Measurements from ENCODE around the gene CPNE6. TPM values are rescaled to one million over a fixed set of nuclear protein-coding genes. Genes with fewer than 3 reads are reported as not detected.
A peak's percentile ranks its signal among the peaks of the same experiment; 100 is the strongest.

Gene CPNE6
- total and polyA plus RNA-seq, 2 donors (not counting 1 experiment from before 2014, with no cell fraction given), result not detected

GRCh38 chr14:24089890-24090289, 18.5 kb downstream of the CPNE6 start:
- Mint-ChIP-seq H3K9me3 (ENCODE audit: insufficient read depth) (no peaks in the 10 kb centered on the region), H3K27ac (no peak overlapping the region), H3K27me3 (no peaks in the 10 kb centered on the region), H3K4me1 (peaks cover 22% of the 10 kb centered on the region), H3K4me3 (no peak overlapping the region)
- no peak overlapping the region for H2AFZ ChIP-seq (ENCODE audit: insufficient read depth, low read depth, low read length, poor library complexity, severe bottlenecking)
- H3K4me3 ChIP-seq (ENCODE audit: control extremely low read depth in 1 of 5, extremely low read depth in 1 of 5, insufficient read depth in 1 of 5, low read depth in 2 of 5, low read length in 4 of 5), result no peak overlapping the region
- H3K4me2 ChIP-seq (replicated peaks; ENCODE audit: low read depth, low read length, poor library complexity, severe bottlenecking), result no peak overlapping the region
- ChIA-PET POLR2A (interaction anchor here (1.1 to 2.8 kb wide), 2 partner anchors 9 to 15 kb away, joined by 3 to 9 read pairs; no protein-coding TSS in a partner anchor), CTCF (interaction anchor here (1.0 to 12.1 kb wide), 27 partner anchors 9 to 458 kb away, joined by 3 to 292 read pairs (median 5); partner anchors contain the start of genes CARMIL3, CIDEB, DCAF11 and DHRS4)
- H3K9ac ChIP-seq (ENCODE audit: low read length), result no peak overlapping the region
- WGBS (ENCODE audit: insufficient coverage), result 90% methylated on average over 2 of the region's 6 CpGs
- no peak for DNase-seq
- H3K4me1 ChIP-seq (ENCODE audit: control insufficient read depth in 2 of 2, insufficient read depth in 2 of 2, low read length in 2 of 2), result peaks cover 0 to 17% of the 10 kb centered on the region in 2 donors
- H3K79me2 ChIP-seq (ENCODE audit: control insufficient read depth, insufficient read depth, low read length), result peaks cover 9% of the 10 kb centered on the region
- intact Hi-C loops (cut with micrococcal nuclease), result loop anchor here (1.0 to 5.0 kb wide), 4 partner anchors 32 to 523 kb away; partner anchors contain the start of genes AP1G2 and IRF9
- no peaks in the 10 kb centered on the region for H4K20me1 ChIP-seq (ENCODE audit: control insufficient read depth, insufficient read depth, low read length, poor library complexity, severe bottlenecking)
- no peak overlapping the region for H3K27ac ChIP-seq (ENCODE audit: low read length in 2 of 2)
- ATAC-seq (ENCODE audit: low read depth), result no peak
- TF ChIP-seq EZH2 (IDR thresholded peaks at IDR 0.05; ENCODE audit: borderline replicate concordance, insufficient read depth, low read depth, low read length, poor library complexity, severe bottlenecking), result no peak
- no peak for TF ChIP-seq CTCF (IDR thresholded peaks at IDR 0.05)
- H3K27me3 ChIP-seq (replicated peaks in 1 of 4; ENCODE audit: control extremely low read depth in 1 of 4, control insufficient read depth in 3 of 4, insufficient read depth in 4 of 4, low read length in 3 of 4), result no peaks in the 10 kb centered on the region
- H3K36me3 ChIP-seq (replicated peaks in 1 of 2; ENCODE audit: control extremely low read depth in 1 of 2, control insufficient read depth in 1 of 2, extremely low read depth in 1 of 2, insufficient read depth in 2 of 2, low read length in 1 of 2), result no peaks in the 10 kb centered on the region
- no peaks in the 10 kb centered on the region for H3K9me3 ChIP-seq (ENCODE audit: control extremely low read depth in 1 of 3, control insufficient read depth in 2 of 3, insufficient read depth in 1 of 3, low read length in 2 of 3)

GRCh38 chr14:24092110-24092504, 20.7 kb downstream of the CPNE6 start:
- H3K79me2 ChIP-seq (ENCODE audit: control insufficient read depth, insufficient read depth, low read length), result peaks cover 30% of the 10 kb centered on the region
- no peaks in the 10 kb centered on the region for H3K27me3 ChIP-seq (replicated peaks in 1 of 4; ENCODE audit: control extremely low read depth in 1 of 4, control insufficient read depth in 3 of 4, insufficient read depth in 4 of 4, low read length in 3 of 4)
- H3K36me3 ChIP-seq (replicated peaks in 1 of 2; ENCODE audit: control extremely low read depth in 1 of 2, control insufficient read depth in 1 of 2, extremely low read depth in 1 of 2, insufficient read depth in 2 of 2, low read length in 1 of 2), result peaks cover 0 to 5% of the 10 kb centered on the region in 2 experiments
- intact Hi-C loops (cut with micrococcal nuclease), result loop anchor here (5.0 kb wide), 1 partner anchor 525 kb away; the partner anchor contains the start of gene AP1G2
- peak overlapping the region in 1 of 2 donors; percentile 95 for H3K27ac ChIP-seq (ENCODE audit: low read length in 2 of 2)
- no peak overlapping the region for H3K4me3 ChIP-seq (ENCODE audit: control extremely low read depth in 1 of 5, extremely low read depth in 1 of 5, insufficient read depth in 1 of 5, low read depth in 2 of 5, low read length in 4 of 5)
- Mint-ChIP-seq H3K9me3 (ENCODE audit: insufficient read depth) (no peaks in the 10 kb centered on the region), H3K4me1 (peaks cover 38% of the 10 kb centered on the region), H3K4me3 (peak overlapping the region; percentile 95), H3K27me3 (no peaks in the 10 kb centered on the region), H3K27ac (peak overlapping the region; percentile 92)
- no peak overlapping the region for H3K9ac ChIP-seq (ENCODE audit: low read length)
- no peaks in the 10 kb centered on the region for H3K9me3 ChIP-seq (ENCODE audit: control extremely low read depth in 1 of 3, control insufficient read depth in 2 of 3, insufficient read depth in 1 of 3, low read length in 2 of 3)
- no peaks in the 10 kb centered on the region for H4K20me1 ChIP-seq (ENCODE audit: control insufficient read depth, insufficient read depth, low read length, poor library complexity, severe bottlenecking)
- no peak overlapping the region for H2AFZ ChIP-seq (ENCODE audit: insufficient read depth, low read depth, low read length, poor library complexity, severe bottlenecking)
- CTCF ChIA-PET, result interaction anchor here (0.7 to 12.1 kb wide), 19 partner anchors 11 to 460 kb away, joined by 3 to 292 read pairs (median 4); partner anchors contain the start of genes CARMIL3, DCAF11, EMC9 and IRF9
- TF ChIP-seq EZH2 (IDR thresholded peaks at IDR 0.05; ENCODE audit: borderline replicate concordance, insufficient read depth, low read depth, low read length, poor library complexity, severe bottlenecking) (no peak), CTCF (IDR thresholded peaks at IDR 0.05) (no peak)
- H3K4me2 ChIP-seq (replicated peaks; ENCODE audit: low read depth, low read length, poor library complexity, severe bottlenecking), result no peak overlapping the region
- DNase-seq (no peak), ATAC-seq (ENCODE audit: low read depth) (no peak)
- peaks cover 5 to 35% of the 10 kb centered on the region in 2 donors for H3K4me1 ChIP-seq (ENCODE audit: control insufficient read depth in 2 of 2, insufficient read depth in 2 of 2, low read length in 2 of 2)
- POLR2A ChIA-PET, result interaction anchor here (0.6 to 2.8 kb wide), 2 partner anchors 11 to 18 kb away, joined by 3 to 9 read pairs; no protein-coding TSS in a partner anchor

Measured in B cell (primary cell).